ENCODE results near the gene LYRM4. TPM values are rescaled to one million over a fixed set of nuclear protein-coding genes. Genes with fewer than 3 reads are reported as not detected.

LYRM4 gene
- total and polyA plus RNA-seq, 9 of the 15 experiments (the other 6 are each of a cell fraction or from before 2014, with no cell fraction given) = 24.2 to 69.4 (median 41.8) TPM

DNA sequence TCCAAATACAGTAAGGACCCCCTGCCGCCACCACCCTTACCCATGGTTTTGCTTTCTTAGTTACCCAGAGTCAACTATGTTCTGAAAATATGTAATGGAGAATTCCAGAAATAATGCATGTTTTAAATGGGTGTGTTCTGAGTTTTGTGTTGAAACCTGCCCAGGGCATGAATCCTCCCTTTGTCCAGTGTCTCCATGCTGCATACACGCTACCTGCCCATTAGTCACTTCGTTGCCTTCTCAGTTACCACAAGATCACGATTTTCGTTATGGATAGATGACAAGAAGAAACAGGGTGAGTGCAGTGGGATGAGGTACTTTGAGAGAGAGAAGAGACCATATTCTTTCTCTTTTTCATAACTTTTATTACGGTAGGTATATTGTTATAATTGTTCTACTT, 11.2 kb upstream of the LYRM4 start (continued):
- TF ChIP-seq, protein P1, sequence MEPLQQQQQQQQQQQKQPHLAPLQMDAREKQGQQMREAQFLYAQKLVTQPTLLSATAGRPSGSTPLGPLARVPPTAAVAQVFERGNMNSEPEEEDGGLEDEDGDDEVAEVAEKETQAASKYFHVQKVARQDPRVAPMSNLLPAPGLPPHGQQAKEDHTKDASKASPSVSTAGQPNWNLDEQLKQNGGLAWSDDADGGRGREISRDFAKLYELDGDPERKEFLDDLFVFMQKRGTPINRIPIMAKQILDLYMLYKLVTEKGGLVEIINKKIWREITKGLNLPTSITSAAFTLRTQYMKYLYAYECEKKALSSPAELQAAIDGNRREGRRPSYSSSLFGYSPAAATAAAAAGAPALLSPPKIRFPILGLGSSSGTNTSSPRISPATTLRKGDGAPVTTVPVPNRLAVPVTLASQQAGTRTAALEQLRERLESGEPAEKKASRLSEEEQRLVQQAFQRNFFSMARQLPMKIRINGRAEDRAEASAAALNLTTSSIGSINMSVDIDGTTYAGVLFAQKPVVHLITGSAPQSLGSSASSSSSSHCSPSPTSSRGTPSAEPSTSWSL (CRISPR knock-in tag; IDR thresholded peaks at IDR 0.05; ENCODE audit: borderline replicate concordance) = no peak
- TF ChIP-seq SP2 (IDR thresholded peaks at IDR 0.05; ENCODE audit: extremely low read depth, low read depth, low read length, poor library complexity, severe bottlenecking) (no peak), ETV5 (CRISPR knock-in tag; IDR thresholded peaks at IDR 0.05; ENCODE audit: low read depth) (no peak)

DNA sequence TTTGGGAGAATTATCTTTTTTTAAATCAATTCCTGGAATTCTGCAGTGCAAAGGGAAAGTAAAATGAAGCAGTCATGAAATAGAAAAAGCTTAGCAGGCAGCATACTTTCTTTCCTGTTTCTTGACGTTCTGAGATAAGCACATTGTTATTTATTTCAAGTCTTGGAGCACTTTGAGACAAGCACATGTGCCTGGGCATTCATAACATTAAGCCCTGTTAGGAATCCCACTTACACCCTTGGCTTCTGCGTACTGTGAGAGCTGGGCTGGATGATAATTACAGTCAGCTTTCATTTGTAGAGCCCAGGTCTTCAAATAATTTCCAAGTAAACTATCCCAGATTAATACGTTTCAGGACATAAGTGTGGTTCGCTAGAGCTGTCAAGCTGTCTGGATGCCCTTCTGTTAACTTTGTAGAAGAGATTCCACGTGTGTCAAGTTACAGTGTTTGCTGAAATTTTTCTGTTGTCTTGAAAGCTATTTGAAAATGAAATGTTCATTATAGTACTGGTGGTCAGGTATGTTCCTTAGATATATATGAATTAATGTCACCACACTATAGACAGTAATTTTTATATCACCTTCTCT, 9.4 kb upstream of the LYRM4 start:
- BruUV-seq (replicated peaks) = no TSS peak
- FAIRE-seq (peak; percentile 86), ATAC-seq (peak; percentile 90), DNase-seq (ENCODE audit: extremely low read depth in 1 of 4, low spot score in 3 of 4) (peak in 2 of 4 experiments; percentile 67 to 75)
- ChIA-PET POLR2A (interaction anchor here (0.6 to 1.8 kb wide), 12 partner anchors 9 to 713 kb away, joined by 3 to 9 read pairs (median 4); partner anchors contain the start of genes FARS2 and LYRM4), CTCF (ENCODE audit: low intra/inter-chr PET ratio) (no interaction called here)
- Histone ChIP-seq H3K9me1 (ENCODE audit: control insufficient read depth, insufficient read depth, low read length) (no peaks in the 10 kb centered on the region), H2AFZ (ENCODE audit: low read depth, low read length) (peak overlapping the region; percentile 61), H3K4me1 (replicated peaks in 1 of 2; ENCODE audit: control insufficient read depth in 2 of 2, insufficient read depth in 2 of 2, low read length in 2 of 2) (peaks cover 4 to 19% of the 10 kb centered on the region in 2 experiments; a peak in 3 of 5 replicates), H3K79me2 (ENCODE audit: control insufficient read depth, insufficient read depth, low read length) (peaks cover 57% of the 10 kb centered on the region), H3K4me2 (ENCODE audit: insufficient read depth, low read length) (peak overlapping the region; percentile 63), H3K27ac (ENCODE audit: extremely low read depth, low read depth, low read length) (peak overlapping the region; percentile 71), H3K4me3 (peak overlapping the region; percentile 6; the same call in 1 of the 2 replicates), H3K36me3 (ENCODE audit: control insufficient read depth, insufficient read depth, low read length) (0 out of 3 replicates have a peak, but pooled peaks cover 3% of the 10 kb centered on the region), H4K20me1 (replicated peaks; ENCODE audit: control insufficient read depth, insufficient read depth, low read length) (no peaks in the 10 kb centered on the region), H3K9ac (ENCODE audit: insufficient read depth in 1 of 2, low read depth in 2 of 2, low read length in 2 of 2) (peak overlapping the region; percentile 54 to 59; a peak in 3 of 4 replicates), H3K9me3 (replicated peaks; ENCODE audit: control insufficient read depth, insufficient read depth, low read depth, low read length) (no peaks in the 10 kb centered on the region), H3K27me3 (ENCODE audit: control insufficient read depth in 2 of 2, insufficient read depth in 2 of 2, low read length in 2 of 2) (no peaks in the 10 kb centered on the region)
- WGBS (ENCODE audit: insufficient coverage, low coverage, missing lambda C conversion rate) = under 1% methylated on average over 5 of the region's 5 CpGs
- in situ Hi-C loops (cut with MboI) (no loop called here), intact Hi-C loops (cut with micrococcal nuclease) (no loop called here)
- no peak for TF ChIP-seq KDM2B (CRISPR knock-in tag; IDR thresholded peaks at IDR 0.05)
- 0 out of 4 replicates have a peak, but pooled peaks of 1 of the 2 experiments have one; percentile 20 for TF ChIP-seq TEAD1 (CRISPR knock-in tag; IDR thresholded peaks at IDR 0.05)
- TF ChIP-seq, protein P2, sequence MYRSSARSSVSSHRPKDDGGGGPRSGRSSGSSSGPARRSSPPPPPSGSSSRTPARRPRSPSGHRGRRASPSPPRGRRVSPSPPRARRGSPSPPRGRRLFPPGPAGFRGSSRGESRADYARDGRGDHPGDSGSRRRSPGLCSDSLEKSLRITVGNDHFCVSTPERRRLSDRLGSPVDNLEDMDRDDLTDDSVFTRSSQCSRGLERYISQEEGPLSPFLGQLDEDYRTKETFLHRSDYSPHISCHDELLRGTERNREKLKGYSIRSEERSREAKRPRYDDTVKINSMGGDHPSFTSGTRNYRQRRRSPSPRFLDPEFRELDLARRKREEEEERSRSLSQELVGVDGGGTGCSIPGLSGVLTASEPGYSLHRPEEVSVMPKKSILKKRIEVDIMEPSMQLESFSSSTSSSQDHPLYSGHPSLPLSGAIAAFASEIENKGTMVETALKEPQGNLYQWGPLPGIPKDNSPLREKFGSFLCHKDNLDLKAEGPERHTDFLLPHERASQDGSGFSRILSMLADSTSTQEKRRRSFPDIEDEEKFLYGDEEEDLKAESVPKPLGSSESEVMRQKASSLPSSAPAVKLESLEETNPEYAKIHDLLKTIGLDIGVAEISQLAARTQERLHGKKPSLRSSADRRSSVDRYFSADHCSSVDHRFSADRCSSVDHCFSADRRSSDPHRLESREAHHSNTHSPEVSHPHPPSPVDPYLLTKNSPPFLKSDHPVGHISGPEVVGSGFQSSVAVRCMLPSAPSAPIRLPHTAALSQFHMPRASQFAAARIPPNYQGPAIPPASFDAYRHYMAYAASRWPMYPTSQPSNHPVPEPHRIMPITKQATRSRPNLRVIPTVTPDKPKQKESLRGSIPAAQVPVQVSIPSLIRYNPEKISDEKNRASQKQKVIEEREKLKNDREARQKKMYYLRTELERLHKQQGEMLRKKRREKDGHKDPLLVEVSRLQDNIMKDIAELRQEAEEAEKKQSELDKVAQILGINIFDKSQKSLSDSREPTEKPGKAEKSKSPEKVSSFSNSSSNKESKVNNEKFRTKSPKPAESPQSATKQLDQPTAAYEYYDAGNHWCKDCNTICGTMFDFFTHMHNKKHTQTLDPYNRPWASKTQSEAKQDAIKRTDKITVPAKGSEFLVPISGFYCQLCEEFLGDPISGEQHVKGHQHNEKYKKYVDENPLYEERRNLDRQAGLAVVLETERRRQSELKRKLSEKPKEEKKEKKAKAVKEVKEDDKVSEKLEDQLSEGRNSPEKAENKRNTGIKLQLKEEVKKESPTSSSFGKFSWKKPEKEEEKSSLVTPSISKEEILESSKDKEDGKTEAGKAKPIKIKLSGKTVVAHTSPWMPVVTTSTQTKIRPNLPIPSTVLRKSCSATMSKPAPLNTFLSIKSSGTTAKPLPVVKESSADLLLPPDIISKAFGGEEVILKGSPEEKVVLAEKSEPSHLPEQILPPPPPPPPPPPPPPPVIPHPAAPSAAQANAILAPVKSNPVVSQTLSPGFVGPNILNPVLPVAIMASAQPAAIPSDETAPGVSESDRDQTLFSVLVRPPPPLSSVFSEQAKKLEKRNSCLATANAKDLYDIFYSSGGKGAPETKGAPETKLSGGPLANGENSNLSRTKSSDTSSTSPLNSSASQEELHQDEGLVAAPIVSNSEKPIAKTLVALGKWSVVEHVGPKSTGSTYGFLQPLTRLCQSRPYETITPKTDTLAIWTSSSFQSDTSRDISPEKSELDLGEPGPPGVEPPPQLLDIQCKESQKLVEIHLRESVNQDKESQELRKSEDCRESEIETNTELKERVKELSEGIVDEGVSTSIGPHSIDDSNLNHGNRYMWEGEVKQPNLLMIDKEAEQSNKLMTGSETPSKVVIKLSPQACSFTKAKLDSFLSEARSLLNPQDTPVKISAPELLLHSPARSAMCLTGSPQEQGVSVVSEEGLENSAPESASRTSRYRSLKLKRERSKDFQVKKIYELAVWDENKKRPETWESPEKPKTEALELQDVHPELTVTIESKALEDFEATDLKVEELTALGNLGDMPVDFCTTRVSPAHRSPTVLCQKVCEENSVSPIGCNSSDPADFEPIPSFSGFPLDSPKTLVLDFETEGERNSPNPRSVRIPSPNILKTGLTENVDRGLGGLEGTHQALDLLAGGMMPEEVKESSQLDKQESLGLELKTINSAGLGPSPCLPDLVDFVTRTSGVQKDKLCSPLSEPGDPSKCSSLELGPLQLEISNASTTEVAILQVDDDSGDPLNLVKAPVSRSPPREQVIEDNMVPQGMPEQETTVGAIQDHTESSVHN (IDR thresholded peaks at IDR 0.05; ENCODE audit: borderline replicate concordance in 1 of 2, low read depth in 1 of 2) = no peak
- peak; percentile 57; the same call in 1 of the 2 replicates for TF ChIP-seq PML (IDR thresholded peaks at IDR 0.05; ENCODE audit: low read length)
- TF ChIP-seq EP300 (IDR thresholded peaks at IDR 0.05; ENCODE audit: low read length) = peak; percentile 63
- no peak for TF ChIP-seq ZKSCAN1 (IDR thresholded peaks at IDR 0.05; ENCODE audit: low read depth, low read length)

Measured in K562 (cell line).